ENCODE measurements around the gene ATXN2.

Gene ATXN2

GRCh38 chr12:111441107-111441928, 157.8 kb downstream of the ATXN2 start:
- H3K4me3 ChIP-seq (replicated peaks; ENCODE audit: low read depth, low read length): no peak overlapping the region
- DNase-seq (ENCODE audit: extremely low read depth, low read depth): no peak
- TF ChIP-seq CTCF (IDR thresholded peaks at IDR 0.05; ENCODE audit: low read depth, low read length, missing control alignments): no peak

GRCh38 chr12:111440631-111441030, 158.5 kb downstream of the ATXN2 start:
- TF ChIP-seq CTCF (IDR thresholded peaks at IDR 0.05; ENCODE audit: low read depth, low read length, missing control alignments): no peak
- no peak for DNase-seq (ENCODE audit: extremely low read depth, low read depth)
- no peak overlapping the region for H3K4me3 ChIP-seq (replicated peaks; ENCODE audit: low read depth, low read length)

- no peak for TF ChIP-seq CTCF (IDR thresholded peaks at IDR 0.05; ENCODE audit: low read depth, low read length, missing control alignments)
- no peak for DNase-seq (ENCODE audit: extremely low read depth, low read depth)
These were observed 159.0 kb downstream of the ATXN2 start for GRCh38 chr12:111440152-111440551.

GRCh38 chr12:111439657-111440151, 159.4 kb downstream of the ATXN2 start:
- no peak for TF ChIP-seq CTCF (IDR thresholded peaks at IDR 0.05; ENCODE audit: low read depth, low read length, missing control alignments)

More at GRCh38 chr12:111440152-111440551, 159.0 kb downstream of the ATXN2 start:
- no peak overlapping the region for H3K4me3 ChIP-seq (replicated peaks; ENCODE audit: low read depth, low read length)

GRCh38 chr12:111438481-111438880, 160.6 kb downstream of the ATXN2 start:
- no peak overlapping the region for H3K4me3 ChIP-seq (replicated peaks; ENCODE audit: low read depth, low read length)
- DNase-seq (ENCODE audit: extremely low read depth, low read depth): no peak
- no peak for TF ChIP-seq CTCF (IDR thresholded peaks at IDR 0.05; ENCODE audit: low read depth, low read length, missing control alignments)

More at GRCh38 chr12:111439657-111440151, 159.4 kb downstream of the ATXN2 start:
- no peak for DNase-seq (ENCODE audit: extremely low read depth, low read depth)
- no peak overlapping the region for H3K4me3 ChIP-seq (replicated peaks; ENCODE audit: low read depth, low read length)

GRCh38 chr12:111437816-111438454, 161.2 kb downstream of the ATXN2 start:
- H3K4me3 ChIP-seq (replicated peaks; ENCODE audit: low read depth, low read length): no peak overlapping the region
- no peak for TF ChIP-seq CTCF (IDR thresholded peaks at IDR 0.05; ENCODE audit: low read depth, low read length, missing control alignments)
- peak; percentile 31 for DNase-seq (ENCODE audit: extremely low read depth, low read depth)
